Right atrium auricular region (tissue), 2 donors: ENCODE results near the gene NEK3. TPM values are rescaled to one million over a fixed set of nuclear protein-coding genes. Genes with fewer than 3 reads are reported as not detected.
"Not testable (repeated sequence)": the region's sequence is repeated elsewhere in the genome, so short reads cannot be mapped to it uniquely, and the experiment has no call there.

ENCODE experiments used
- DNase-seq: peaks from one replicate; pipeline ENCODE4 v3.0.0-alpha.2; 2019; ENCODE audit warnings: low spot score
- H3K27ac ChIP-seq, 2 donors: fragments of 200-600 bp; sonication (generic); 1 replicate in 1 of 2; 2 replicates in 1 of 2; pipeline ENCODE4 v1.5.1; 2016 to 2019
- H3K27me3 ChIP-seq, 2 donors: fragments of 200-600 bp; sonication (generic); one replicate each; pipeline versions ENCODE4 v1.5.1 to v1.6.0; 2017 to 2019
- H3K36me3 ChIP-seq: fragments of 200-600 bp; sonication (generic); one replicate; pipeline ENCODE4 v1.5.1; 2016
- H3K4me1 ChIP-seq, 2 donors: fragments of 200-600 bp; sonication (generic); one replicate each; pipeline versions ENCODE4 v1.5.1 to v1.6.0; 2017 to 2019
- H3K4me3 ChIP-seq, 2 donors: fragments of 200-600 bp; sonication (generic); 1 replicate in 1 of 2; 2 replicates in 1 of 2; pipeline ENCODE4 v1.5.1; 2017 to 2019; ENCODE audit warnings: mild to moderate bottlenecking in 1 of 2, moderate library complexity in 1 of 2
- H3K9me3 ChIP-seq, 2 donors: fragments of 200-600 bp; sonication (generic); one replicate each; pipeline ENCODE4 v1.5.1; 2019
- CTCF ChIP-seq, 2 donors: fragments of 200-600 bp; sonication (generic); IDR thresholded peaks; one replicate each; pipeline ENCODE4 v1.5.1; 2019; ENCODE audit warnings: antibody characterized with exemption in 2 of 2
- total RNA-seq, 2 donors: library from RNA; depleted of rRNA; stranded (reverse); fragments of >200 nt; gene quantifications; one replicate each; pipeline ENCODE4 v1.1.0, GENCODE V29; 2016

The NEK3 gene
- total RNA-seq, 2 donors from 2014 or later: 4.0 to 9.2 TPM

DNA sequence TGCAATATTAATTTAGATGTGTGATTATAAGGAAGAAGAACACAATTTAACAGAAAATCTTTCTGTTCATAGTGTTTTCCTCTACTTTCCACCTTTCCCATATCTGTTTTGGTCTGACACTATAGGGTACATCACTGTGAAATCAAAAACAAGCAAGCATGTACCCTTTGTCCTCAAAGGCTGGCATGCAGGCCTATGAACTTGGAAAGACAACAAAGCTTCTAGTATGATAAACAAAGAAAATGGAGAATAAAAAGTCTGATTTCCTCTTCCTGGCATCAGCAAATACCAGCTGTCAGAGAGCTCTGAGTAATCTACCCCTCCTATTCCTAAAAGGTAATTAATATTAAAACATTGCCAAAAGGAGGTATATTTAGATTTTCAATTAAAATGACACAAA, 5.6 kb upstream of the NEK3 start:
- DNase-seq: no peak
- TF ChIP-seq CTCF (IDR thresholded peaks at IDR 0.05): no peak
- H3K36me3 ChIP-seq: peaks cover 37% of the 10 kb centered on the region
- no peaks in the 10 kb centered on the region for H3K27me3 ChIP-seq
- no peak overlapping the region for H3K27ac ChIP-seq
- H3K4me1 ChIP-seq: peaks cover 0 to 19% of the 10 kb centered on the region in 2 donors
- H3K4me3 ChIP-seq: no peak overlapping the region
- no peaks in the 10 kb centered on the region for H3K9me3 ChIP-seq

- H3K36me3 ChIP-seq: peaks cover 28% of the 10 kb centered on the region
- peaks cover 0 to 24% of the 10 kb centered on the region in 2 donors for H3K4me1 ChIP-seq
- not testable (repeated sequence) for H3K27me3 ChIP-seq, DNase-seq, H3K4me3 ChIP-seq, H3K27ac ChIP-seq, H3K9me3 ChIP-seq
Observed at GRCh38 chr13:52163878-52164277, 4.5 kb upstream of the NEK3 start.

DNA sequence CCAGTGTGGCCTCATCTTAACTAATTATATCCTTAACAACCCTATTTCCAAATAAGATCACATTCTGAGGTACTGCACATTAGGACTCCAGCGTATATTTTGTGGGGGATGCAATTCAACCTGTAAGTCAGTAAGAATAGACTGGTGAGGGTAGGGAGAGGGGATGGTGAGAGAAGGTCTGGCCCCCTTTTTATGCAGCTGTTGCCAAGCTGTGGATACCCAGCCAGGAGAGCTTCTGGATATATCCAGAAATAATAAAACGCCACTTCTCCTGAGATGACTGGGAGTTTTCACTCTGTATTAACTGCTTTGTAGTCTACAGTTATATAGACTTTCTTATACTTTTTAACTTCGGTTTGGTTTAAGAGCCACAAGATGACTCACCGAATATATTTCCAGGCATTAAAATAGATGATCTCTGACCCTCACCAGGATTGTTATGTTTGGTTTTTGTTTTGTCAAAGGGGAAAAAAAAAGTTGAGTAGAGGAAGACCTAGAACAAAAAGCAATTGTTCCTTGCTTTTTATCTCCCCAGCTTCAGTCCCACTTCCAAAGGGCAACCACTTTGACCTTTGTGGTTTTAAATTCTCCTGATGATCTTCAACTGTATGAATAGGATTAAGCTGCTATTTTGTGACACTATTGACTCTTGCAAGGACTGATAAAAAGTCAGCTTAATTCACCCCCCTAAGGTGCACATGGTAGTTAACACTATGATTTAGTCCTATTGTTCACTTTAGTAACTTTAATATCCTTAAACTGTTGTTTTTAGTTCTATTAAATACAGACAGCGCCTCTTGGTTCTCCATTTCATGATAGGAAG, 3.1 kb upstream of the NEK3 start:
- no peak for DNase-seq
- Histone ChIP-seq H3K36me3 (peaks cover 14% of the 10 kb centered on the region), H3K9me3 (no peaks in the 10 kb centered on the region), H3K4me3 (no peak overlapping the region), H3K4me1 (peaks cover 0 to 31% of the 10 kb centered on the region in 2 donors), H3K27ac (peak overlapping the region; percentile 28 to 46), H3K27me3 (no peaks in the 10 kb centered on the region)
- no peak for TF ChIP-seq CTCF (IDR thresholded peaks at IDR 0.05)

DNA sequence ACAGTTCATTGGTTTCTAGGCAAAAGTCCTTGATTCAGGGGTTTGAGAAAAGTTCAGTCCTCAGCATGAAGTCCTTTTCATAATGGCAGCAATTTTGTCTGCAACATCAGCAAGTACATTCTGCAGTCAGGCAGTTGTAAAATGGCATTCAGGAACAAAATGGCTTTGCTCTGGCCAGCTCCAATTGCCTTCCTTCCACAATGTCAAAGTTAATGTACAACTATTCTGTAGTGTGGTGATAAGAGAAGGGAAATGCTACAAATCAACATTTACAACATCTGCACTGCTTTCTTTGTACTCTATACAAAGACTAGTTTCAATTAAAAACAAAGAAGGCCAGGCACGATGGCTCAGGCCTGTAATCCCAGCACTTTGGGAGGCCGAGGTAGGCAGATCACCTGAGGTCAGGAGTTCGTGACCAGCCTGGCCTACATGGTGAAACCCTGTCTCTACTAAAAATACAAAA, 1.8 kb upstream of the NEK3 start:
- H3K27ac ChIP-seq: no peak overlapping the region
- no peak for TF ChIP-seq CTCF (IDR thresholded peaks at IDR 0.05)
- H3K4me3 ChIP-seq: no peak overlapping the region
- H3K36me3 ChIP-seq: peaks cover 7% of the 10 kb centered on the region
- DNase-seq: no peak
- H3K9me3 ChIP-seq: no peaks in the 10 kb centered on the region
- no peaks in the 10 kb centered on the region for H3K27me3 ChIP-seq
- H3K4me1 ChIP-seq: peaks cover 0 to 31% of the 10 kb centered on the region in 2 donors

DNA sequence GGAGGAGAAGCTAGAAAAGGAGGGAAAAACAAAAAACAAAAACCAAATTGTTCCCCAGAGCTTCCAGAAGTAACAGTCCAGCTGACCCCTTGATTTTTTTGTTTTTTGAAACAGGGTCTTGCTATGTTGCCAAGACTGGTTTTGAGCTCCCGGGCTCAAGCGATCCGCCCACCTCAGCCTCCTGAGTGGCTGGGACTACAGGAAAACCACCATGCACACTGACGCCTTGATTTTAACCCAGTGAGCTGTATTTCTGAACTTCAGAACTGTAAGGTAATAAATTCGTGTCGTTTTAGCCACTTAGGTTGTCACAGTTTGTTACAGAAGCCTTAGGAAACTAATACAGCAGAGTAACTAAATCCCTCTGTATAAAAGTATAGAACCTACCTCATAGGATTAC, 1.1 kb upstream of the NEK3 start:
- peaks cover 0 to 31% of the 10 kb centered on the region in 2 donors for H3K4me1 ChIP-seq

More for the DNA sequence above, 1.1 kb upstream of the NEK3 start:
- Histone ChIP-seq H3K36me3 (peaks cover under 1% of the 10 kb centered on the region), H3K27me3 (no peaks in the 10 kb centered on the region), H3K4me3 (no peak overlapping the region), H3K27ac (no peak overlapping the region), H3K9me3 (no peaks in the 10 kb centered on the region)
- DNase-seq: no peak
- TF ChIP-seq CTCF (IDR thresholded peaks at IDR 0.05): no peak
